ENCODE results near the gene GSS. TPM values are rescaled to one million over a fixed set of nuclear protein-coding genes. Genes with fewer than 3 reads are reported as not detected.

GSS gene
- total and polyA plus RNA-seq, 2 of the 8 experiments (the other 6 are each of a cell fraction or from before 2014, with no cell fraction given), result 34.6 to 43.2 TPM

- WGBS, 2 experiments (ENCODE audit: extremely low coverage in 1 of 2, insufficient coverage in 1 of 2, insufficient read length in 1 of 2, insufficient replicate concordance in 2 of 2, low coverage in 1 of 2, low lambda C conversion rate in 2 of 2, missing lambda C conversion rate in 1 of 2), result 94% methylated on average over 9 of the region's 9 CpGs; no CpG with 5 or more reads in 1 of the 2 experiments
- Histone ChIP-seq H2BK15ac (ENCODE audit: low read length) (no peak overlapping the region), H4K8ac (ENCODE audit: extremely low read depth, insufficient read depth, low read length) (no peak overlapping the region), H3K23ac (ENCODE audit: insufficient read length) (no peak overlapping the region), H4K91ac (replicated peaks; ENCODE audit: insufficient read length, low read length) (no peak overlapping the region), H2BK5ac (ENCODE audit: low read depth, low read length) (no peak overlapping the region; the same call in 1 of the 2 replicates), H3K79me2 (ENCODE audit: control insufficient read depth in 1 of 2, insufficient read depth in 2 of 2, low read length in 2 of 2) (no peaks in the 10 kb centered on the region), H3K36me3 (ENCODE audit: control insufficient read depth in 2 of 4, insufficient read depth in 4 of 4, low read length in 3 of 4) (no peaks in the 10 kb centered on the region), H3K4ac (replicated peaks; ENCODE audit: insufficient read length, low read depth, low read length) (no peak overlapping the region), H3K27me3 (replicated peaks in 1 of 4; ENCODE audit: control insufficient read depth in 3 of 4, extremely low read depth in 1 of 4, insufficient read depth in 3 of 4, low read length in 3 of 4) (no peaks in the 10 kb centered on the region), H3K4me3 (ENCODE audit: extremely low read depth in 1 of 4, insufficient read depth in 2 of 4, low read depth in 3 of 4, low read length in 4 of 4) (no peak overlapping the region), H2BK120ac (replicated peaks; ENCODE audit: low read depth, low read length) (no peak overlapping the region), H3K9ac (replicated peaks in 1 of 4; ENCODE audit: extremely low read depth in 1 of 4, low read depth in 3 of 4, low read length in 3 of 4) (no peak overlapping the region), H4K20me1 (replicated peaks in 1 of 2; ENCODE audit: control insufficient read depth in 1 of 2, insufficient read depth in 2 of 2, low read length in 2 of 2) (no peaks in the 10 kb centered on the region), H3K56ac (replicated peaks; ENCODE audit: insufficient read length, low read depth, low read length) (no peak overlapping the region), H4K5ac (ENCODE audit: insufficient read length, low read depth, low read length) (no peak overlapping the region), H2BK12ac (ENCODE audit: low read depth, low read length) (no peak overlapping the region), H3K27ac (ENCODE audit: low read depth, low read length) (no peak overlapping the region), H2AFZ (ENCODE audit: low read length) (no peak overlapping the region), H3K23me2 (ENCODE audit: low read depth, low read length) (no peaks in the 10 kb centered on the region), H3K9me3 (ENCODE audit: insufficient read depth in 2 of 2, low read depth in 1 of 2, low read length in 1 of 2) (no peaks in the 10 kb centered on the region), H3K14ac (ENCODE audit: insufficient read length) (no peak overlapping the region), H3K79me1 (ENCODE audit: low read depth, low read length) (no peaks in the 10 kb centered on the region), H3K4me2 (ENCODE audit: insufficient read depth in 1 of 2, low read depth in 2 of 2, low read length in 2 of 2) (no peak overlapping the region), H2AK5ac (ENCODE audit: low read depth, low read length) (no peak overlapping the region), H2BK20ac (ENCODE audit: low read length) (no peak overlapping the region), H3K4me1 (replicated peaks in 1 of 4; ENCODE audit: control insufficient read depth in 3 of 4, insufficient read depth in 4 of 4, low read length in 3 of 4) (no peaks in the 10 kb centered on the region; a peak in 3 of 7 replicates), H3K18ac (ENCODE audit: extremely low read depth, low read length) (no peak overlapping the region)
- FAIRE-seq, result no peak
- DNase-seq (ENCODE audit: low read depth in 1 of 2, low spot score in 2 of 2), result no peak
- POLR2A ChIA-PET (ENCODE audit: partially characterized antibody), result interaction anchor here (2.0 kb wide), 1 partner anchor 15 kb away, joined by 7 read pairs; the partner anchor contains the start of genes GSS and MYH7B
- TF ChIP-seq RFX5 (IDR thresholded peaks at IDR 0.05; ENCODE audit: borderline replicate concordance, low read depth, low read length), result no peak
- TF ChIP-seq SRF (IDR thresholded peaks at IDR 0.05; ENCODE audit: low read depth, low read length), result no peak
- CTCF ChIA-PET (ENCODE audit: partially characterized antibody), result interaction anchor here (0.6 to 6.9 kb wide), 11 partner anchors 14 to 255 kb away, joined by 3 to 26 read pairs (median 3); partner anchors contain the start of gene GGT7
These were observed 15.4 kb upstream of the GSS start for GRCh38 chr20:34970846-34971560.

All from H1 (cell line).